ENCODE measurements around the gene HK3.

The HK3 gene

DNA sequence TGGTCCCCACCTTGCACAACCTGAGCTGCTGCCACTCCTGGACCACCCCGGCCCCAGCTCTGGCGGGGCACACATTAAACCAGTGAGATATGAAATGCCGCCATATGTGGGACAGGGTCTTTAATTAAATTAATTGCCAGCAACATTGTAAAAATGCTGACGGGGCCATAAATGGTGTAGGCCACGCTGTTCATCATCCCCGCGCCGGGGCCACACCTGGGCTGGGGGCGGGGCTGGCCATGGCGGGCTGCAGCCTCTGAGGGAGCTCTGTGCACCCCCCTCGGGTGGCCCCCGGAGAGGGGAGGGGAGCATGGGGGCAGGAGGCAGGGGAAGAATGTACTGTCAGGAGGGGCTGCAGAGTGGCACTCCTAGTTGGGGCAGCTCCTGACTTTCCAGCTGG, 47.8 kb downstream of the HK3 start:
- DNase-seq (ENCODE audit: extremely low read depth in 1 of 2, low read depth in 1 of 2) = no peak

DNA sequence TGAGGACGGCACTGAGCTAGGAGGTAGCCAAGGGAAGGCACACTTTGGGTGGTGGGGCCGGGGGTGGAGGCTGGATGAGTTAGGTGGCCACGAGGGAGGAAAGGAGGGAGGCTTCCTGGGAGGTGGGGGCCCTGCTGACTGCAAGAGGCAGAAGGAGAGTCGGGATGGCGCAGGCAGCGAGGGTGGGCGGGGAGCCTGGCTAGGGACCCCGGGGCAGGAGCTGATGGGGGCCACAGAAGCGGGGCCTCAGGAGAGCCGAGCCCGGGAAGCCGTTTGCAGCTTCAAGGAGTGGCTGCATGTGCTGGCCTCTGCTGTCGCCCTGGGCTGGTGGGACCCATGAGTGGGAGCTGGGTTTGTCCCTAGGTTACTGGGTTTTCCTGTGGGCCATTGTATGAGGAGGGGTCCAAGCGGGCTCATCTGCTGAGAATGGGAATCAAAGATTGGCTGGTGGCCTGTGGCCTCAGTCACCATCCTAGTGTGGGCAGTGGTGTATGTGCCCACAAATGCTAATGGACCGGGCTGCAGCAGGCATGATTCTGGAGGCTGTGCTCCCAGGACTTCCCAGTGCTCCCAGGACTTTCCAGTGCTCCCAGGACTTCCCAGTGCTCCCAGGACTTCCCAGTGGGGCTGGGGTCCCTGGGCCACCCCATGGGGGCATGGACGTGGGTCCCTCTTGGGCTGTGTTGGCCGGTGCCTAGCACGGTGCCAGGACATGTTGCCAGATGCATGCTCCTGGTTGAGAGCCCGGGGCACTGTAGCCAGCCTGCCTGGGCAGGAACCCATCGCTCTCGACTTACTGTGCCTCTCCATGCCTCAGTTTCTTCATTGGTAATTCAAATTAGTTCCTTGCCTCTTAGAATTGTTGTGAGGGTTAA, 48.5 kb downstream of the HK3 start:
- DNase-seq (ENCODE audit: extremely low read depth in 1 of 2, low read depth in 1 of 2) = no peak

DNA sequence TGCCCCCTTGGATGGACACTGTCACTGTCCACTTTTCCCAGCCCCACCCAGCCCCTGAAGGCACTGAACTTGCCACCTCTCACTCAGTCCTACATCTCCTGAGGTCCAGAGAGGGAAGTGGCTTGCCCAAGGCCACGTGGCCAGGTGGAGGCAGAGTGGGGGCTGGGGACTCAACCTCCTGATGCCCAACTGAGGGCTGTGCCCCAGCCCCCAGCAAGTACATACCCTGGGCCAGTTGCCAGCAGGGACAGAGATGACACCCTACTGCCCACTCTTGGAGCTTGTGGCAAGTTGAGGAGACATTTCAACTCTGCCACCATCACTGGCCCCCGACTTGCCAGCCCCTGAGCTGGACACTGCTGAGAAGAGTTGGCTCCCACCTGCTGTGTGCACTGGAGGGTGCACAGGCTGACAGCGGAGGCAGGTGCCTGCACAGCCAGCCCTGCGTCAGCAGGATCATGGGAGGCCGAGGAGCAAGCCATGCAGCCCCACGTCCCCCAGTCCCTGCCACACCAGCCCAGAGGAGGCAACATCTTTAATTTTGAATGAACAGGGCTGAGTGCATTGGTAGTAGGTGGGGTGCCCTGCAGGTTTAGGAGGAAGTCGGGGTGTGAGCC, 49.4 kb downstream of the HK3 start:
- no peak for DNase-seq (ENCODE audit: extremely low read depth in 1 of 2, low read depth in 1 of 2)

DNA sequence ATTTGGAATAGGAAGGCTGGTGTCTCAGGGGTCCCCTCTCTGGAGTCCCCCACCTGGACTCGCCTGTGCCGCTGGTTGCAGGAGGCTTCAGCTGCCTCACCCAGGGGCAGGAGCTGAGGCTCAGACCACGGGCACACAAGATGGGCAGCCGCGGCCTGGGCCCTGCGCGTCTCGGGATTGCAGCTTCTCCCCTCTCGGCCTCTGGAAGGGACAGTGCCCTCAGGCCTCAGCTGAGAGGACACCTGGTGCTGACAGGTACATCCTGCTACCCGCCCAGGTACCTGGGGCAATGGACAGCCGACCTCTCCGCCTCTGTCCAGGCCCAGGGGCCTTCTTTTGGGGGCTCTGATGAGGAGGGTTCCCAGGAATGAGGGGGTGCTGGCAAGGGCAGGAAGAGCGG, 50.5 kb downstream of the HK3 start:
- DNase-seq (ENCODE audit: extremely low read depth in 1 of 2, low read depth in 1 of 2) = no peak

DNA sequence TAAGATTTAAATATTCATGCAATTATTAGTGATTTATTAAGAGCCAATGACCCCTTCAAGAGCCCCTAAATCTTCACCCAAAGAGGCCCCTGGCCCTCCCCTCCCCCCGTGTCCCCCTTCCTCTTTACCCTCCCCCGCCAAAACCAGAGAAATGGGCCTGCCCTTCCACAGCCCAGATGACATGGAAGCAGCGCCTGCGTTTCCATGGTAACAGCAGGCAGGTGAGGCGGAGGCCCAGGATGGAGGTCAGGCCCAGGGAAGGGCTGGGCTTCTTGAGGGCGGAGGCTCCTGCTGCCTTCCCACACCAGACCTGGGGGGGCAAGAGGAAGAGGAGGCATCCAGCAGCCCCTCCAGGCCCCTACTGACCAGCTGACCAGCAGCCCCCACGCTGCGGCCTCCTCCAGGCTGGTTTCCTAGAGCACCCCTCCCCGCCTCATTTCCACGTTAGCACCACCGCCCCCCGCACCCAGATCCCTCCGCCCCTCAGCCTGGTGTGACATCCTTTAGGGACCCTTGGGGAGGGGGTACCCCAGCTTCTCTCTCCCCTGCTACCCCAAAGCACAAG, 51.3 kb downstream of the HK3 start:
- no peak for DNase-seq (ENCODE audit: extremely low read depth in 1 of 2, low read depth in 1 of 2)

DNA sequence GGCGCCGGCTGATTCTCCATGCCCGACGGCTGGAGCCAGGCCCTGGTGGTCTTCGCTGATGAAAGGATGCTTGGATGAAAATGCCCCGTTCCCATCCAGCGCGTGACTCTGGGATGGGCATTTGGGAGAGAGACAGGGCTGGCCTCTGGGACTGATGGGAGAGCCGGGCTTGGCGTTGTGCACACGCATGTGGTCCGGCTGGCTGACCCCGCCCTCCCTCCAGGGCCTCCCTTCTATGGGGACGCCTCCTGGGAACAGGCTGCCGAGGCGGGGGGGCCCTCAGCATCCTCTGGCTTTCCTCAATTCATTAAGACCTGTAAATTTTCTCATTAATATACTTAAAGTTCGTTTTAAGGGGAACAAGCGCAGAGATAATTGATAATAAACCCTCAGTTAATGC, 52.0 kb downstream of the HK3 start:
- DNase-seq (ENCODE audit: extremely low read depth in 1 of 2, low read depth in 1 of 2) = no peak

DNA sequence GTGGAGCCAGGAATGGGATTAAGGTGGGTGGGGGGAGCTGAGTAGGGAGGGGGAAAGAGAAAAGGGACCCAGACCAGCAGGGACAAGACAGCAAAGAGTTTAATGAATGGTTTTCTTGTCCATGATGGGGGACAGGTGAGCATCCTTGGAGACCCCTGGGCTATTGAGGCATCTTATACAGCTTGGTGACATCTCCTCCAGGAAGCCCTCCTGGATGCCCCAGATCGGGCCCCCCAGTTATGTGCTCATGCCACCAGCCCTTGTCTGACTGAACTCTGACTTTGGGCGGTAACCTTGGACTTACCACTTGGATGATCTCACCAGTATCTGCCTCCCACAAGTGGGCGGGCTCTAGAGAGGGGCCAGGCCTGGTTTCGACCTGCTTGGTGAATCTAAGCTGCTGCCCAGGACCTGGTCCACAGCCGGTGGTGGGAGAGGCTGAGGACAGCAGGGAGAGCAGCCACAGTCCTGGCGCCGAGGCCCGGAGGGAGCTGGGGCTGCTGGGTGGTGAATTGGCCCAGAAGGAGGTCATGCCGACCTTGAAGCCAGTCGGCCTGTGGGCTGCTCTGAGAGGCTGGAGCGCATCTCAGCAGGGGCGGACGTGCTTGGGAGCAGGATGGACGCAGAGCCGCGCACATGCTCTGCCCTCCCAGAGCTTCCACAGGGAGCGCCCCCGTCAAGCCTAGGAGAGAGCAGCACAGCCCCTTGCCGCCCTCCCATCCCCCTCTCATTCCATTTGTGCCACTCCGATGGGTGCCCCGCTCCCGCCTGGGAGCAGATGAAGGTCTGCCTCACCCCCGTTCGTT, 52.6 kb downstream of the HK3 start:
- no peak for DNase-seq (ENCODE audit: extremely low read depth in 1 of 2, low read depth in 1 of 2)

DNA sequence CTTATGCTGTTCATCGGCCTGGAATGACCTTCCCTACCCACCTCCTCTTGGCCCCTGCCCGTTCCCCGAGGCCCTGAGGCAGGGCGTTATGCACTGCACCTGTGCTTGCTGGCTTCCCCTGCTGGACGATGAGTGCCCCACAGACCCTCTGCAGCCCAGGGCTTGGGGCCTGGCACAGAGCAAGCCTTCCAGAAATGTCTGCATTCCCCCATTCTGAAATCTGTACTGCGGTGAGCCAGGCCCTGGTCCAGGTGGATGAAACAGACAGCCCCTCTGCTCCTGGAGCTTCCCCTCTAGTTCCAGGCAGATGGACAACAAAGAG, 53.8 kb downstream of the HK3 start:
- no peak for DNase-seq (ENCODE audit: extremely low read depth in 1 of 2, low read depth in 1 of 2)

DNA sequence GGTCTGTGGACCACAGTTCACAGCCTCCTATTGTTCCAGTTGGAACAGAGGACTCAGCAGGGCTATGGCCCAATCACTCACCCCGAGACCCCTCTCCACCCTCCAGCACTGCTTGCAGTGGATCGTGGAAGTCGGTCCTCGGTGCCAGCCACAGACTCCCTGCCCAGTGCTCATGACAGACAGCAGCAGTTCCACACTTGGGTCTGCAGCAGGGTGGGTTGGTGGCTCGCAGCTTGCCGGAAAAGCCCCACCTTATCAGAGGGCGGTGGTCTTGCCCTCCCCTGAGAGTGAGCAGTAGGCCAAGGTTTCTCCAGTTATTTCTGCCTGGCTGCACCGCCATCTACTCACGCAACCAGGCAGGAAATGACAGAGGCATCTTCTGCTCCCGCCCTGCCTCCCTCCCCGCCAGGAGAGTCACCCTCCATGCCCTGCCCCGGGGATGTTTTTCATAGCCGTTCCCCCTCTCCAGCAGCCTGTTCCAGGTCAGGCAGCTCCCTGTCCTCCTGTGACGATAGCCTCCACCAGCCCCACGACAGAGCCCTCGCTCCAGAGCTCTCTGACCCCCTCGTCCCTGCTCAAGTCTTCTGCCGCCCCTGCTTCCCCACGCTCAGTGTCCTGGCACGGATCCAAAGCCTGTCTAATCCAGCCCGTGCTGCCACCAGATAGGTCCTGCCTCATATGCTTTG, 54.3 kb downstream of the HK3 start:
- DNase-seq (ENCODE audit: extremely low read depth in 1 of 2, low read depth in 1 of 2) = no peak

DNA sequence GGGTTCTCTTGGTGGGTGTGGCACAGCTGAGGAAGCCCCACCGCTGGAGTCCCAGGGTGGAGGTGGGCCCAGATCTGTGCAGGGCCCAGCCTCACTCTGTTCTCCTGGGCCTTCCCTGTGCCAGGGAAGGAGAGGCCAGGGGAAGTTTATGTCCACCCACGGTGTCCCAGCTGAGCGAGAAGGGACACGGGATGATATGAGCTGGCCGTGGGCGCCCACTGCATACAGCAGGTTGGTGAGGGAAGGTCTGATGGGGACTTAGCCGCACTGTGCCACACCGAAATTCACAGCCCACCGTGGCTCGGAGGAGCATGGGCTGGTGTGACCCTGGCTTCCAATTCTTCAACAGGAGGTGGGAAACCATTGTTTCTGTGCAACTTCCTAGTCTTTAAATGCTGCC, 54.9 kb downstream of the HK3 start:
- no peak for DNase-seq (ENCODE audit: extremely low read depth in 1 of 2, low read depth in 1 of 2)

DNA sequence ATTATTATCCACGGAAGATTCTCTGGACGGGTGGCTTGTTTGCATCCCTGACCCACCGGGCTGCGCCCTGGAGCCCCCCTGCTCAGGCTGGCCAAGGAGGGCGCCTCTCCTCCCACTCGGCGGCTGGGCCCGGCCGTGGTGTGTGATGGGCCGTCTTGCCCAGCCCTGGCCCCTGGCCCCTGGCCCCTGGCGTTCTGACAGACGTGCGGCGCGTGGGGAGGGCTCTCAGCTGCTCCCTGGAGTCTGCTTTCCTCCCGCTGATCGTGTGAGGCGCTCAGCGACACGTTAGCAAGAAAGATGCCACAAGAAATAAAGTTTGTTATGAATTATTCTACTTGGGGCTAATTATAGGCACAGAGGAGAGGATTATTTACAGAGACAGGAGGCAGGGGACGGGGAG, 55.5 kb downstream of the HK3 start:
- DNase-seq (ENCODE audit: extremely low read depth in 1 of 2, low read depth in 1 of 2) = no peak

DNA sequence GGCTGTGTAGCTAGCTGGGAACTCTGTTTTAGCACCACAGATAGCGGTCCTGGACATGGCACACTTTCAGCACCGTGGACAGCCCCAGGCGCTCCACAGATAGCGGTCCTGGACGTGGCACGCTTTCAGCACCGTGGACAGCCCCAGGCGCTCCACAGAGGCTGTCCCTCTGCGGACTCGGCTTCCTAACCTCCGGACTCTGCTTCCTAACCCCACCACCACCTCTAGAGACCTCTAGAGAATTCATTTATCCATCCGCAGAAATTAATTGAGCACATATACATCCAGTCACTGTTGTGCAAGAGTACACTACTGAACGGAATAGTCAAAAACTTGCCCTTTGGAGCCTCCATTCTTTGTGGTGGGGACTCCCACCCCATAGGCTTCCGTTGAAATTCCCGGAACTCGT, 61.4 kb downstream of the HK3 start:
- peak; percentile 17 to 39 for DNase-seq (ENCODE audit: extremely low read depth in 1 of 2, low read depth in 1 of 2)

DNA sequence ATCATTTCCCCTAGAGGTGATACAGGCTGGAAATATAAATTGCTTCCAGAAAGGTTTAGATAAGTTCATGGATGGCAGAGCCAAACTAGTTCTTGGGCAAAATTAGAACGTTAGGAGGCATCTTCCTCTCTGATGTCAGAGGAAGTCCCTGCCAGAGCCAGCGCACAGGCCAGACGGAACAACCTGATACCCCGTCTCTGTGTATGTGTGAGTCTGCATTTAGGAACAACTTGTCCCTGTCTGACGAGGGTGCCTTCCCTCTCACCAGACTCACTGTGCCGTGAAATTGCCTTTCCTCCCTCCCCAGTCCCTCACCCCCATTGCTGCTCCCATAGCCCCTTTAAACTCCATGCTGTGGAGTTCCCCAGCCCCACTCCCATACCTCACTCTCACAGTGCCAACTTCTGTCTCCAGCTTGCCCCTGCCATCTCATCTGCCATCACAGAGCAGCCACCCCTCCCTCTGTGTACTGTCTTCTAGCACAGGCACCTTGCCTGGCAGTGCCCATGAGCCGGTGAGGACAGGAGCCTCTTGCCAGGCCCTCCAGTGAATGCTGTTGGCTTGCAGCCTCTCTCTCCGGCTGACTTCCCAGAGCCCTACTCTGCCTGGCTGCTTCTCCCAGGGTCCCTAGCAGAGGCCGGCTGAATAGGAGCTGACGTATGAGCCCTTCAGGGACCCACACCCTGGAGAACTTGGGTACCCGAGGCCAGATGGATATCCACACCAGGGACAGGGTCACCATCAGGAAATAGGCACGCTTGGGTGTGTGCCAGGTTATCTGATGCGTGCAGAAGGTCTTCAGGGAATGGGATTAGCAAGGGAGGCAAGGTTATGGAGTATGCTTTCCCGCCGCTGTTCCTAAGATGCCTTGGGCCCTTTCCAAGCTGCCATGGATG, 62.1 kb downstream of the HK3 start:
- DNase-seq (ENCODE audit: extremely low read depth in 1 of 2, low read depth in 1 of 2) = no peak

DNA sequence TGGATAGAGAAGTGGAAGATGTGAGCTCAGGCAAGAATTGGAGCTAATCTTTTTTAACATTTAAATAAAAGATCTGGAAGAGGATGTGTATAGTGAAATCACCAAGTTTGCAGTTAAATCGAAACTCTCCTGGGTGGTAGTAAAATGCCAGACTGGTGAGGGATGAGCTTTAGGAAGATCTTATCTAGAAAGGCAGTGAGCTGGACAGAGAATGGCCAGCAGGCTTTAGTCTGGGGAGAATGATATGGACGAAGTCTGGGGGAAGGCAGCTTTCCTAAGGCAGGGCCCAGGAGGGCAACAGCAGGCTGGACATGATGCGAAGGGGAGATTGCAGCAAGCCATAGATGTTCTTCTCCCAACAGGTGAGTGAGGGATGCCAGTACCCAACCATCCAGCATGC, 63.2 kb downstream of the HK3 start:
- no peak for DNase-seq (ENCODE audit: extremely low read depth in 1 of 2, low read depth in 1 of 2)

DNA sequence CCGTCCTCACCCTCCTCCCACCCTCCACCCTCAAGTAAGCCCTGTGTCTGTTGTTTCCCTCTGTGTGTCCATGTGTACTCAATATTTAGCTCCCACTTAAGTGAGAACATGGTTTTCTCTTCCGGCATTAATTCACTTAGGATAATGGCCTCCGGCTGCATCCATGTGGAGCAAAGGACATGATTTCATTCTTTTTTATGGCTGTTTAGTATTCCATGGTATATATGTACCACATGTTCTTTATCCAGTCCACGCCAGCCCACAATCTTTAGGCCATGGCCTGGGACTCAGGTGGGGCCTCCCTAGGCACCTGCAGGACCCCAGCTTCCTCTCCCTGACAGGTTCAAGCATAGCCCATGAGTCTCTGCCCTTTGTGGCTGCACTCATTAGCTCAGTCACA, 65.9 kb downstream of the HK3 start:
- DNase-seq (ENCODE audit: extremely low read depth in 1 of 2, low read depth in 1 of 2) = no peak

DNA sequence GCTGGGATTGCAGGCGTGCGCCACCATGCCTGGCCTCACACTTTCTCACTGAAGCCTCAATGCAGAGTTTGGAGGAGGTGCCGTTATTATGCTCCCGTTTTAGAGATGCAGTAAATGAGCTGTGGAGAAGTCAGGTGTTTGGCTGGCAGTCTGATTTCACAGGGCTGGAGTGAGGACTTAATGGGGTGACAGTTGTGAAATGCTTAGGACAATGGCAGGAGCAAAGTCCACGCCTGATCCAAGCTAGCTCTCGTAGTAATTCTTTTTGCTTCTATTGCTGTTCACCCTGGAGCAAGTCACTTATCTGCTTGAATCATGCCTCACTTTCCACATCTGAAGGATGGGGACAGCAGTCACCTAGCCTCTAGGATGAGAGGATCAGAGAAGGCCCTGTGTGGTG, 67.0 kb downstream of the HK3 start:
- DNase-seq (ENCODE audit: extremely low read depth in 1 of 2, low read depth in 1 of 2) = no peak

DNA sequence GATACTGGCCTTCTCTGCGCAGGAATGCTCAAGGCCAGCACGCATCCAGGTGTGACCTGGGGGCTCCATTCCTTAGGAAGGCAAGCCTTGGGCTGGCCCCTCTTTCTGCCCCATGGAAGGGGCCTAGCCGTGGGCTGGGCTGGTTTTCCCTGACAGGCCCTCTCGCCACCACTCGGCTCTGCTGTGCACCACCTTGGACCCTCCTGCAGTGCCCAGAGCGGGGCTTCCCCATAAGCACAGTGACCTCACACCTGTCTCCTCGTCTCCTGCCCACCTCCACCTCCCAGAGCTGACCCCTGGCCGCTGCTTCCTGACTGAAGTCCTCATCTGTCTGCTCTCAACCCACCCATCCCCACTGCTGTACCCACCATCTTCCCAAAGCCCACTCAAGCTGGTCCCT, 67.7 kb downstream of the HK3 start:
- DNase-seq (ENCODE audit: extremely low read depth in 1 of 2, low read depth in 1 of 2) = no peak

DNA sequence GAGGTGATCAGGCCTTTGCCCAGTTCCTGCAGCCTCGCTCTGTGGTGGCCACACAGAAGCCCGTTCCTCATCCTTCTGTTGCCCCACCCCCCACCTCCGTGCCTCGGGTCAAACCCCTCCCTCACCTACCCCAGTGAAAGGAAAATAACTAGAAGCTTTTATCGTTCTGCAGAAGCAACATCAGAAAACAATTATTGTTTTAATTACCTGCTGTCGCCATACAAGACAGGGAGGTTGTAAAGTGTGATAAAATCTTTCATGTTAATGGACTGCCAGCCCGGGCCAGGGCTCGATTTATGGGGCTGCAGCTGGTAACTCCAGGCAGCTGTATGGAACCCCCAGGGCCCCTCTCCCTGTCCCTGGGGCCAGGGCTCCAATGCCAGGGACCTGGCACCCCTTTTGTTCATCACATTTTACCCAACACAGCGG, 68.1 kb downstream of the HK3 start:
- DNase-seq (ENCODE audit: extremely low read depth in 1 of 2, low read depth in 1 of 2) = no peak

All from activated CD8-positive, alpha-beta memory T cell treated with anti-CD3 and anti-CD28 coated beads for 1 hour (primary cell).